Endothelial cell of umbilical vein (primary cell): ENCODE measurements around the gene POLR2L. TPM values are rescaled to one million over a fixed set of nuclear protein-coding genes. Genes with fewer than 3 reads are reported as not detected.
A peak's percentile ranks its signal among the peaks of the same experiment; 100 is the strongest.

Source experiments
- BruUV-seq: library from RNA; stranded (reverse); fragments of 400-500 nt; replicated peaks from 2 replicates; lab custom pipeline; 2021; lab: Mats Ljungman, UMichigan
- CTCF ChIA-PET: fragments of 300-600, 350-600 bp; sonication (Branson Sonifier 250); formaldehyde crosslinking; loops from one replicate; lab custom pipeline; 2021; ENCODE audit warnings: antibody characterized with exemption, inconsistent platforms; lab: Charles Lee
- POLR2A ChIA-PET: fragments of 300-600, 350-600 bp; sonication (Branson Sonifier 250); formaldehyde crosslinking; loops from one replicate; lab custom pipeline; 2021; ENCODE audit warnings: antibody characterized with exemption, inconsistent platforms; lab: Charles Lee
- DNase-seq: peaks from one replicate; pipeline ENCODE4 v3.0.0-alpha.2; 2011; ENCODE audit warnings: low read depth, low spot score
- FAIRE-seq: peaks from 2 replicates; lab custom pipeline; 2011; peaks lifted over from hg19 to GRCh38; lab: Jason Lieb, UNC
- H2AFZ ChIP-seq: 2 replicates; pipeline ENCODE4 v1.6.0; 2012; ENCODE audit warnings: low read depth, low read length, control low read depth, inconsistent platforms
- H3K27ac ChIP-seq: 2 replicates; pipeline ENCODE4 v1.5.1; 2011; ENCODE audit warnings: low read depth, mild to moderate bottlenecking, control low read depth, low read length, moderate library complexity; ENCODE audit not compliant: insufficient read depth
- H3K27me3 ChIP-seq, 2 experiments: 2 replicates each; pipeline versions ENCODE4 v1.6.0 to v1.6.1; 2011; ENCODE audit warnings: low read length in 2 of 2, mixed read lengths in 1 of 2; ENCODE audit not compliant: control insufficient read depth in 2 of 2, insufficient read depth in 2 of 2
- H3K36me3 ChIP-seq, 2 experiments: 2 replicates in 1 of 2; 3 replicates in 1 of 2; pipeline ENCODE4 v1.5.1; 2011; ENCODE audit warnings: low read length in 2 of 2, mild to moderate bottlenecking in 1 of 2, moderate library complexity in 1 of 2; ENCODE audit not compliant: control insufficient read depth in 2 of 2, insufficient read depth in 2 of 2; ENCODE audit errors: extremely low read depth in 1 of 2
- H3K4me1 ChIP-seq: 3 replicates; pipeline ENCODE4 v1.5.1; 2011; ENCODE audit warnings: mild to moderate bottlenecking, low read length; ENCODE audit not compliant: control insufficient read depth, insufficient read depth; ENCODE audit errors: extremely low read depth
- H3K4me2 ChIP-seq: 2 replicates; pipeline ENCODE4 v1.6.1; 2011; ENCODE audit warnings: low read length, control low read depth, mixed read lengths; ENCODE audit not compliant: insufficient read depth
- H3K4me3 ChIP-seq, 3 experiments: fragments of 200-600 bp in 1 of 3; sonication (generic), shearing (Covaris generic) in 1 of 3; replicated peaks in 1 of 3; 2 replicates each; pipeline ENCODE4 v1.5.1; 2011 to 2016; ENCODE audit warnings: control low read depth in 3 of 3, low read length in 3 of 3, mild to moderate bottlenecking in 2 of 3, inconsistent platforms in 1 of 3, low read depth in 1 of 3, moderate library complexity in 1 of 3; ENCODE audit not compliant: insufficient read depth in 1 of 3
- H3K79me2 ChIP-seq: 2 replicates; pipeline ENCODE4 v1.6.0; 2012; ENCODE audit warnings: low read length, inconsistent platforms; ENCODE audit not compliant: control insufficient read depth, insufficient read depth
- H3K9ac ChIP-seq: replicated peaks from 2 replicates; pipeline ENCODE3; 2011; ENCODE audit warnings: low read length, control low read depth; ENCODE audit not compliant: insufficient read depth; ENCODE audit errors: extremely low read depth
- H3K9me1 ChIP-seq: replicated peaks from 3 replicates; pipeline ENCODE4 v1.6.0; 2011; ENCODE audit warnings: mild to moderate bottlenecking, low read length; ENCODE audit not compliant: control insufficient read depth, insufficient read depth; ENCODE audit errors: extremely low read depth
- H3K9me3 ChIP-seq: replicated peaks from 2 replicates; pipeline ENCODE4 v1.5.1; 2012; ENCODE audit warnings: low read length, inconsistent platforms; ENCODE audit not compliant: control insufficient read depth, insufficient read depth
- H4K20me1 ChIP-seq: replicated peaks from 2 replicates; pipeline ENCODE3; 2011; ENCODE audit warnings: mild to moderate bottlenecking, low read length; ENCODE audit not compliant: control insufficient read depth, insufficient read depth; ENCODE audit errors: extremely low read depth
- CTCF ChIP-seq, 2 donors: IDR thresholded peaks; 1 replicate in 1 of 2; 2 replicates in 1 of 2; pipeline ENCODE4 v1.5.1; 2011; ENCODE audit warnings: low read length in 2 of 2, mild to moderate bottlenecking in 2 of 2, moderate library complexity in 2 of 2, control low read depth in 1 of 2, inconsistent platforms in 1 of 2, low read depth in 1 of 2; ENCODE audit not compliant: insufficient read depth in 1 of 2; ENCODE audit errors: extremely low read depth in 1 of 2
- EZH2 ChIP-seq: IDR thresholded peaks from 2 replicates; pipeline ENCODE4 v1.6.1; 2012; ENCODE audit warnings: borderline replicate concordance, low read depth, mild to moderate bottlenecking, moderate library complexity, low read length, inconsistent platforms; ENCODE audit not compliant: severe bottlenecking
- FOS ChIP-seq: IDR thresholded peaks from 2 replicates; pipeline ENCODE4 v1.6.1; 2011; ENCODE audit warnings: mild to moderate bottlenecking, low read length, moderate library complexity, borderline replicate concordance; ENCODE audit not compliant: insufficient read depth
- GATA2 ChIP-seq: IDR thresholded peaks from 2 replicates; pipeline ENCODE4 v1.7.0; 2011; ENCODE audit warnings: low read depth, mild to moderate bottlenecking, moderate library complexity, mixed read lengths, low read length; ENCODE audit not compliant: insufficient read length, insufficient read depth
- JUN ChIP-seq: IDR thresholded peaks from 2 replicates; pipeline ENCODE4 v1.6.1; 2011; ENCODE audit warnings: borderline replicate concordance, low read depth; ENCODE audit not compliant: insufficient read length, insufficient read depth
- MYC ChIP-seq: IDR thresholded peaks from one replicate; pipeline ENCODE4 v1.6.1; 2011; ENCODE audit warnings: mild to moderate bottlenecking, low read depth, low read length
- POLR2A ChIP-seq: IDR thresholded peaks from 2 replicates; pipeline ENCODE4 v1.6.1; 2012; ENCODE audit warnings: low read depth, mild to moderate bottlenecking, control low read depth, low read length
- POLR2AphosphoS5 ChIP-seq: IDR thresholded peaks from 2 replicates; pipeline ENCODE4 v1.6.1; 2012; ENCODE audit warnings: low read depth, mild to moderate bottlenecking, control low read depth, low read length, moderate library complexity; ENCODE audit not compliant: insufficient read depth
- dilution Hi-C: fragments of 300-500 bp; cut with MboI; formaldehyde crosslinking; loops from one replicate; pipeline ENCODE4 v1.15.0; 2019; ENCODE audit warnings: low sequenced_read_pairs; ENCODE audit not compliant: extremely low pct_ligation_motif_present
- intact Hi-C: fragments of 100-400 bp; cut with micrococcal nuclease; formaldehyde crosslinking; loops from one replicate; pipeline ENCODE4 v1.10.0; 2022
- polyA plus RNA-seq, 4 experiments: library from polyadenylated mRNA; depleted of rRNA in 3 of 4; stranded (reverse) in 3 of 4; unstranded in 1 of 4; fragments of >200 nt; gene quantifications; 2 replicates each; pipeline versions ENCODE4 v1.2.1 to v1.2.3, GENCODE V29; 2011 to 2012; ENCODE audit warnings: missing spikeins in 1 of 4
- total RNA-seq: library from RNA; stranded (reverse); gene quantifications from 2 replicates; pipeline ENCODE4 v1.2.3, GENCODE V29; 2021
- TF ChIP-seq, protein P1 (sequence below): IDR thresholded peaks from 2 replicates; pipeline ENCODE4 v1.6.1; 2011; ENCODE audit not compliant: insufficient read depth, insufficient read length

POLR2L gene
- total and polyA plus RNA-seq, 2 donors (not counting 3 experiments of a cell fraction or from before 2014, with no cell fraction given), result 146 to 259 TPM

- Histone ChIP-seq H4K20me1 (no peaks in the 10 kb centered on the region), H3K79me2 (peaks cover 37% of the 10 kb centered on the region), H3K4me2 (peak overlapping the region; percentile 75), H2AFZ (no peak overlapping the region), H3K9me3 (no peaks in the 10 kb centered on the region), H3K36me3 (peaks cover 12 to 22% of the 10 kb centered on the region in 2 experiments), H3K27me3 (no peaks in the 10 kb centered on the region), H3K4me3 (peak overlapping the region; percentile 50 to 70 (median 67)), H3K4me1 (peaks cover 47% of the 10 kb centered on the region), H3K9ac (peak overlapping the region; percentile 85), H3K9me1 (no peaks in the 10 kb centered on the region), H3K27ac (peak overlapping the region; percentile 79)
- BruUV-seq, result no TSS peak
- peak; percentile 18 for FAIRE-seq
- DNase-seq, result peak; percentile 63
- dilution Hi-C loops (no loop called here), intact Hi-C loops (no loop called here)
- TF ChIP-seq, protein P1, sequence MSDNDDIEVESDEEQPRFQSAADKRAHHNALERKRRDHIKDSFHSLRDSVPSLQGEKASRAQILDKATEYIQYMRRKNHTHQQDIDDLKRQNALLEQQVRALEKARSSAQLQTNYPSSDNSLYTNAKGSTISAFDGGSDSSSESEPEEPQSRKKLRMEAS, result no peak
- TF ChIP-seq EZH2 (no peak), JUN (no peak), GATA2 (no peak), CTCF (IDR thresholded peaks at IDR 0.05; ENCODE audit: extremely low read depth in 1 of 2, insufficient read depth in 1 of 2, low read depth in 1 of 2, low read length in 2 of 2) (no peak), MYC (no peak), POLR2A (no peak), POLR2AphosphoS5 (peak; percentile 21), FOS (no peak)
- CTCF ChIA-PET, result interaction anchor here (2.1 to 2.9 kb wide), 2 partner anchors 11 to 15 kb away, joined by 11 to 19 read pairs; partner anchors contain the start of genes PNPLA2 and TSPAN4
- POLR2A ChIA-PET, result interaction anchor here (1.4 to 3.3 kb wide), 2 partner anchors 10 to 22 kb away, joined by 6 to 25 read pairs; partner anchors contain the start of genes POLR2L and TSPAN4
Observed at GRCh38 chr11:833114-833791, 9.1 kb downstream of the POLR2L start.
